ENCODE data around the gene HSH2D. TPM values are rescaled to one million over a fixed set of nuclear protein-coding genes. Genes with fewer than 3 reads are reported as not detected.

Gene HSH2D
- total RNA-seq, 1 donor from 2014 or later: not detected

DNA sequence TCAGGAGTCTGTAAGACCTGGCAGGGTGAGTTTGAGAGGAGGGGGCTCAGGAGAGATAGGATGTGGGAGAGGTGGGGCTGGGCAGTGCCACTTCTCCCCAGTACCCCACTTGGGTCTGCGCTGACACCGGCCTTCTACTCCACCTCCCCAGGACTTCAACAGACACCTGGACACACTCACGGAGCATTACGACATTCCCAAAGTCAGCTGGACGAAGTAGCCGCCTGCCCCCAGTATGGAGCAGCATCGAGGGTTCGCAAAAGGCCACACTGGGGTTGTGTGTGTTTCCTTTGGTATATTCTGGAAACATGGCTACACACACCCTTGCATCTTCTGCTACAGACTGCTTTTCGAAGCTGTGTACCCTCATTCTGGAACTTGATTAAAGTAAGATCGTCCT is 47.3 kb downstream of the HSH2D start:
- Mint-ChIP-seq H3K4me3 (no peak overlapping the region), H3K9me3 (no peaks in the 10 kb centered on the region), H3K27ac (no peak overlapping the region), H3K27me3 (ENCODE audit: insufficient read depth, low read depth) (peaks cover 2% of the 10 kb centered on the region), H3K4me1 (peaks cover 4% of the 10 kb centered on the region), H3K36me3 (peaks cover 12% of the 10 kb centered on the region)
- H2AFZ ChIP-seq (replicated peaks): no peak overlapping the region
- no peaks in the 10 kb centered on the region for H3K9me3 ChIP-seq (ENCODE audit: low read depth)
- peaks cover 16% of the 10 kb centered on the region for H4K20me1 ChIP-seq (ENCODE audit: low read depth)
- no peak for DNase-seq (ENCODE audit: low spot score)
- H3K36me3 ChIP-seq: no peaks in the 10 kb centered on the region
- no peak for TF ChIP-seq EZH2phosphoT487 (IDR thresholded peaks at IDR 0.05)
- TF ChIP-seq EZH2 (IDR thresholded peaks at IDR 0.05): no peak
- TF ChIP-seq, protein P1, sequence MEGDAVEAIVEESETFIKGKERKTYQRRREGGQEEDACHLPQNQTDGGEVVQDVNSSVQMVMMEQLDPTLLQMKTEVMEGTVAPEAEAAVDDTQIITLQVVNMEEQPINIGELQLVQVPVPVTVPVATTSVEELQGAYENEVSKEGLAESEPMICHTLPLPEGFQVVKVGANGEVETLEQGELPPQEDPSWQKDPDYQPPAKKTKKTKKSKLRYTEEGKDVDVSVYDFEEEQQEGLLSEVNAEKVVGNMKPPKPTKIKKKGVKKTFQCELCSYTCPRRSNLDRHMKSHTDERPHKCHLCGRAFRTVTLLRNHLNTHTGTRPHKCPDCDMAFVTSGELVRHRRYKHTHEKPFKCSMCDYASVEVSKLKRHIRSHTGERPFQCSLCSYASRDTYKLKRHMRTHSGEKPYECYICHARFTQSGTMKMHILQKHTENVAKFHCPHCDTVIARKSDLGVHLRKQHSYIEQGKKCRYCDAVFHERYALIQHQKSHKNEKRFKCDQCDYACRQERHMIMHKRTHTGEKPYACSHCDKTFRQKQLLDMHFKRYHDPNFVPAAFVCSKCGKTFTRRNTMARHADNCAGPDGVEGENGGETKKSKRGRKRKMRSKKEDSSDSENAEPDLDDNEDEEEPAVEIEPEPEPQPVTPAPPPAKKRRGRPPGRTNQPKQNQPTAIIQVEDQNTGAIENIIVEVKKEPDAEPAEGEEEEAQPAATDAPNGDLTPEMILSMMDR (IDR thresholded peaks at IDR 0.05): no peak
- H3K9ac ChIP-seq: no peak overlapping the region
- H3K4me3 ChIP-seq: no peak overlapping the region
- H3K79me2 ChIP-seq (ENCODE audit: low read depth): peaks cover 28% of the 10 kb centered on the region
- H3K27ac ChIP-seq: no peak overlapping the region
- H3F3A ChIP-seq (ENCODE audit: low read depth): peaks cover 6% of the 10 kb centered on the region
- H3K4me2 ChIP-seq: no peak overlapping the region
- H3K27me3 ChIP-seq: no peaks in the 10 kb centered on the region
- H3K4me1 ChIP-seq: peaks cover 5% of the 10 kb centered on the region

DNA sequence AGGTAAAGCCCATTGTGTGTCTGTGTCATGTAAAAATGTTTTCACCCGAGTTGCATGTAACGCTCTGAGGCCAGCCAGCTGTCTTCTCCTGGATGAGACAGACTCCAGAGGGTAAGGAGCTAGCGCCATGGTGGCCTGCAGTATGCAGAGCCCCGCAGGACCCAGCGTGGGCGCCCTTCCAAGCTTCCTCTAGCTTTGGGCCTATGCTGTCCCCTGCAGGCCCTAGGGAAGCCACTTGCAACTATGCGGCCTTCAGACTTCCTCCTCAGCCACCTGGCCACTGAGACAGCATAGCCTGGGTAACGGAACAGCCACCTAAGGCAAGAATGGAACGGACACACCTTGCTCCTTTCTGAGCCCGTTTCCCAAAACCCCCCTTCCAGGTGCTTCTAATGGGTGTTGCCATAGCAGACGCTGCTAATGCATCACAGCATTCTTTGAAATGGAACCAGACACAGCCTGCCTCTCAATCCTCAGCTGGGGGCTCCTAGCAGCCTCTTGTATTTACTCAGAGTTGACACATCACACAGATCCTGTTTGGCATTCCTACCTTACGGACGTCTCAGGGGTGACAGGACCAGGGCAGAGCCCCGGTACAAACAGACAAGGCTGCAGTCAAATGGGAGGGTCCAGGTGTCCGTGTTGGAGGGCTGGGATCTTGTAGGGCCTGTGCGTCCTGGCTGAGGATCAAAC is 47.9 kb downstream of the HSH2D start:
- Histone ChIP-seq H3K36me3 (no peaks in the 10 kb centered on the region), H3K27ac (no peak overlapping the region), H3K4me1 (peaks cover under 1% of the 10 kb centered on the region), H3K9ac (no peak overlapping the region), H3K9me3 (ENCODE audit: low read depth) (no peaks in the 10 kb centered on the region), H3K4me3 (no peak overlapping the region), H3K27me3 (no peaks in the 10 kb centered on the region), H3K79me2 (ENCODE audit: low read depth) (peaks cover 22% of the 10 kb centered on the region), H2AFZ (replicated peaks) (no peak overlapping the region), H3F3A (ENCODE audit: low read depth) (peaks cover 6% of the 10 kb centered on the region), H4K20me1 (ENCODE audit: low read depth) (peaks cover 10% of the 10 kb centered on the region), H3K4me2 (no peak overlapping the region)
- no peak for DNase-seq (ENCODE audit: low spot score)
- H3K36me3 Mint-ChIP-seq: peaks cover 11% of the 10 kb centered on the region
- peaks cover 3% of the 10 kb centered on the region for H3K4me1 Mint-ChIP-seq
- H3K27ac Mint-ChIP-seq: no peak overlapping the region
- peaks cover 2% of the 10 kb centered on the region for H3K27me3 Mint-ChIP-seq (ENCODE audit: insufficient read depth, low read depth)
- no peak overlapping the region for H3K4me3 Mint-ChIP-seq
- TF ChIP-seq, protein P1 (IDR thresholded peaks at IDR 0.05): no peak
- TF ChIP-seq EZH2 (IDR thresholded peaks at IDR 0.05) (no peak), EZH2phosphoT487 (IDR thresholded peaks at IDR 0.05) (no peak)
- no peaks in the 10 kb centered on the region for H3K9me3 Mint-ChIP-seq

DNA sequence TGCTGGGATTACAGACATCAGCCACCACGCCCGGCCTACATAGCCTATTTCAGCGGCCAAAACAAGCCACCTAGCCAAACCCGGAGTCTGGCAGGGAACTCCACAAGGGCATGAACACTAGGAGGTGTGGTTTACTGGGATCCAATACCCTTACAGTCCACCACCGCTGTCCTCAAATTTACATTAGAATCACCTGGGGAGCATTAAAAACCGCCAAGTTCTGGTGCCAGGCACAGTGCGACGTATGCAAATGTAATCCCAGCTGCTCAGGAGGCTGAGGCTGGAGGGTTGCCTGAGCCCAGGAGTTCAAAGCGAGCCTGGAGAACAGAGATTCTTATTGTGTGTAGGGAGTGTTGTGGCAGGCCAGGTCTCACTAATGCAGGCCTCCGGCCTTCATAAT is 50.0 kb downstream of the HSH2D start:
- no peak for DNase-seq (ENCODE audit: low spot score)

More for the DNA sequence above, 50.0 kb downstream of the HSH2D start:
- TF ChIP-seq EZH2 (IDR thresholded peaks at IDR 0.05) (no peak), EZH2phosphoT487 (IDR thresholded peaks at IDR 0.05) (no peak)
- TF ChIP-seq, protein P1 (IDR thresholded peaks at IDR 0.05): no peak
- Mint-ChIP-seq H3K27ac (no peak overlapping the region), H3K4me1 (peaks cover 9% of the 10 kb centered on the region), H3K9me3 (no peaks in the 10 kb centered on the region), H3K27me3 (ENCODE audit: insufficient read depth, low read depth) (peaks cover 2% of the 10 kb centered on the region), H3K36me3 (peaks cover 4% of the 10 kb centered on the region), H3K4me3 (no peak overlapping the region)
- Histone ChIP-seq H3K79me2 (ENCODE audit: low read depth) (peaks cover 7% of the 10 kb centered on the region), H3F3A (ENCODE audit: low read depth) (peaks cover 10% of the 10 kb centered on the region), H3K9ac (no peak overlapping the region), H3K4me3 (no peak overlapping the region), H3K4me1 (peaks cover 3% of the 10 kb centered on the region), H3K27me3 (no peaks in the 10 kb centered on the region), H2AFZ (replicated peaks) (no peak overlapping the region), H3K9me3 (ENCODE audit: low read depth) (no peaks in the 10 kb centered on the region), H3K27ac (no peak overlapping the region), H3K4me2 (no peak overlapping the region), H3K36me3 (no peaks in the 10 kb centered on the region), H4K20me1 (ENCODE audit: low read depth) (peaks cover 4% of the 10 kb centered on the region)

Data from neural progenitor cell (in vitro differentiated cells).